Uterus (tissue), 2 donors: ENCODE measurements around the gene SH2D4B.

Source experiments
- POLR2A ChIP-seq, 2 donors: fragments of 450-650 bp; IDR thresholded peaks; one replicate each; pipeline ENCODE4 v1.6.1; 2016; ENCODE audit warnings: antibody characterized with exemption in 2 of 2, mild to moderate bottlenecking in 1 of 2, moderate library complexity in 1 of 2
- TF ChIP-seq, protein P1 (sequence below), 4 experiments: fragments of 200-600 bp in 2 of 4; fragments of 450-650 bp in 2 of 4; sonication (generic) in 2 of 4; IDR thresholded peaks; one replicate each; pipeline ENCODE4 v1.5.1; 2016 to 2019; ENCODE audit warnings: antibody characterized with exemption in 4 of 4, mild to moderate bottlenecking in 2 of 4, moderate library complexity in 1 of 4

DNA sequence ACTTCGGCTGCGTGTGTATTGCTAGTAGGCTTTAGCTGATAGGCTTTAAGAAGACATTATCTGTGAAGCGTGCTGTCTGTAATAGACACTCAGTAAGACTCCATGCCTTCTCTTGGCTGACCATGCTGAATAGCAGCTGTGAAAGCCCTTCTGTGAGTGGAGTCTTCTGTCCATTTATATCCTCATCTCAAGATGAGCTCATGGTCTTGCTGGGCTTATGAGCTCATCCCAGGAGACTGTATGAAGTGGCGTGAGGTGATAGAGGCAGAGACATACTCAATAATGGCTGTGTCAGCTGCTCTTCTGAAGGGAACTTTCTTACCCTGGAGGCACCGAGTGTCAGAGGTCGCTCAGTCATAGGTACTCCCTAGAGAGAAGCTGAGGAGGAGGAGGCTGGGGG is 111.5 kb downstream of the SH2D4B start:
- TF ChIP-seq, protein P1, sequence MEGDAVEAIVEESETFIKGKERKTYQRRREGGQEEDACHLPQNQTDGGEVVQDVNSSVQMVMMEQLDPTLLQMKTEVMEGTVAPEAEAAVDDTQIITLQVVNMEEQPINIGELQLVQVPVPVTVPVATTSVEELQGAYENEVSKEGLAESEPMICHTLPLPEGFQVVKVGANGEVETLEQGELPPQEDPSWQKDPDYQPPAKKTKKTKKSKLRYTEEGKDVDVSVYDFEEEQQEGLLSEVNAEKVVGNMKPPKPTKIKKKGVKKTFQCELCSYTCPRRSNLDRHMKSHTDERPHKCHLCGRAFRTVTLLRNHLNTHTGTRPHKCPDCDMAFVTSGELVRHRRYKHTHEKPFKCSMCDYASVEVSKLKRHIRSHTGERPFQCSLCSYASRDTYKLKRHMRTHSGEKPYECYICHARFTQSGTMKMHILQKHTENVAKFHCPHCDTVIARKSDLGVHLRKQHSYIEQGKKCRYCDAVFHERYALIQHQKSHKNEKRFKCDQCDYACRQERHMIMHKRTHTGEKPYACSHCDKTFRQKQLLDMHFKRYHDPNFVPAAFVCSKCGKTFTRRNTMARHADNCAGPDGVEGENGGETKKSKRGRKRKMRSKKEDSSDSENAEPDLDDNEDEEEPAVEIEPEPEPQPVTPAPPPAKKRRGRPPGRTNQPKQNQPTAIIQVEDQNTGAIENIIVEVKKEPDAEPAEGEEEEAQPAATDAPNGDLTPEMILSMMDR (IDR thresholded peaks at IDR 0.05) = no peak
- TF ChIP-seq POLR2A (IDR thresholded peaks at IDR 0.05) = no peak
